Ascending aorta (tissue), 2 donors: ENCODE measurements around the gene FILIP1L. TPM values are rescaled to one million over a fixed set of nuclear protein-coding genes. Genes with fewer than 3 reads are reported as not detected.
A peak's percentile ranks its signal among the peaks of the same experiment; 100 is the strongest.

ENCODE experiments used
- DNase-seq, 2 donors: peaks; one replicate each; pipeline ENCODE4 v3.0.0-alpha.2; 2019; ENCODE audit warnings: low spot score in 2 of 2
- H3K27ac ChIP-seq, 2 donors: fragments of 200-600 bp; sonication (generic); one replicate each; pipeline ENCODE4 v1.5.1; 2016 to 2017; ENCODE audit warnings: mild to moderate bottlenecking in 1 of 2
- H3K27me3 ChIP-seq: fragments of 200-600 bp; sonication (generic); one replicate; pipeline ENCODE4 v1.5.1; 2017
- H3K36me3 ChIP-seq, 2 donors: fragments of 200-600 bp; sonication (generic); one replicate each; pipeline ENCODE4 v1.5.1; 2016
- H3K4me1 ChIP-seq, 2 donors: fragments of 200-600 bp; sonication (generic); one replicate each; pipeline ENCODE4 v1.5.1; 2016 to 2017; ENCODE audit warnings: mild to moderate bottlenecking in 1 of 2
- H3K4me3 ChIP-seq, 2 donors: fragments of 200-600 bp; sonication (generic); one replicate each; pipeline ENCODE4 v1.5.1; 2016 to 2017; ENCODE audit warnings: mild to moderate bottlenecking in 1 of 2
- H3K9me3 ChIP-seq, 2 donors: fragments of 200-600 bp; sonication (generic); one replicate each; pipeline ENCODE4 v1.5.1; 2016
- intact Hi-C: fragments of 100-400 bp; cut with DNase I; formaldehyde crosslinking; loops from one replicate; pipeline ENCODE4 v1.15.1; 2023
- total RNA-seq: library from RNA; depleted of rRNA; stranded (reverse); fragments of >200 nt; gene quantifications from one replicate; pipeline ENCODE4 v1.1.0, GENCODE V29; 2016
- TF ChIP-seq, protein P1 (sequence below), 3 experiments: fragments of 200-600 bp in 2 of 3; fragments of 450-650 bp in 1 of 3; sonication (generic) in 2 of 3; IDR thresholded peaks; one replicate each; pipeline ENCODE4 v1.5.1; 2016 to 2019; ENCODE audit warnings: antibody characterized with exemption in 3 of 3, mild to moderate bottlenecking in 1 of 3, moderate library complexity in 1 of 3

The FILIP1L gene
- total RNA-seq, 1 donor from 2014 or later, result 106 TPM

DNA sequence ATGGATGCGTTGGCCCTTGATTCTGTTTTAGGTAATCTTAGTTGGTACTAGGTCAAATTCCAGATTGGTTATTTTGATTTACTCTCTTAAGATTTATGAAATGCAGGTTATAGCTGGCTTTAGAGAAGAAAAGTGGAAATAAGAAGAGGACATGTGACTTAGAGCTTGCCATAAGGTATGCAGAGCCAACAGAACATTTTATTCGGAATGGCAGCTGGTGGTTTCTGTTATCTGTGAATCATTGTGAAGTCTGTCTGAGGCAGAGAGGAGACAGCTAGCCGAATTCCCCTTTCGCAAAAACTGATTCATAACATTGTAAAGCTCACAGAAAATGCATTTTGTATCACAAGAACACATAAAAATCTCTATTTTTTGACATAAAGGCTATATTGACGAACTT, 82.1 kb downstream of the FILIP1L start:
- intact Hi-C loops, result no loop called here
- DNase-seq, result no peak
- Histone ChIP-seq H3K27me3 (no peaks in the 10 kb centered on the region), H3K36me3 (no peaks in the 10 kb centered on the region), H3K27ac (no peak overlapping the region), H3K9me3 (no peaks in the 10 kb centered on the region), H3K4me1 (peaks cover 4 to 13% of the 10 kb centered on the region in 2 donors), H3K4me3 (no peak overlapping the region)
- TF ChIP-seq, protein P1, sequence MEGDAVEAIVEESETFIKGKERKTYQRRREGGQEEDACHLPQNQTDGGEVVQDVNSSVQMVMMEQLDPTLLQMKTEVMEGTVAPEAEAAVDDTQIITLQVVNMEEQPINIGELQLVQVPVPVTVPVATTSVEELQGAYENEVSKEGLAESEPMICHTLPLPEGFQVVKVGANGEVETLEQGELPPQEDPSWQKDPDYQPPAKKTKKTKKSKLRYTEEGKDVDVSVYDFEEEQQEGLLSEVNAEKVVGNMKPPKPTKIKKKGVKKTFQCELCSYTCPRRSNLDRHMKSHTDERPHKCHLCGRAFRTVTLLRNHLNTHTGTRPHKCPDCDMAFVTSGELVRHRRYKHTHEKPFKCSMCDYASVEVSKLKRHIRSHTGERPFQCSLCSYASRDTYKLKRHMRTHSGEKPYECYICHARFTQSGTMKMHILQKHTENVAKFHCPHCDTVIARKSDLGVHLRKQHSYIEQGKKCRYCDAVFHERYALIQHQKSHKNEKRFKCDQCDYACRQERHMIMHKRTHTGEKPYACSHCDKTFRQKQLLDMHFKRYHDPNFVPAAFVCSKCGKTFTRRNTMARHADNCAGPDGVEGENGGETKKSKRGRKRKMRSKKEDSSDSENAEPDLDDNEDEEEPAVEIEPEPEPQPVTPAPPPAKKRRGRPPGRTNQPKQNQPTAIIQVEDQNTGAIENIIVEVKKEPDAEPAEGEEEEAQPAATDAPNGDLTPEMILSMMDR (IDR thresholded peaks at IDR 0.05), result no peak

DNA sequence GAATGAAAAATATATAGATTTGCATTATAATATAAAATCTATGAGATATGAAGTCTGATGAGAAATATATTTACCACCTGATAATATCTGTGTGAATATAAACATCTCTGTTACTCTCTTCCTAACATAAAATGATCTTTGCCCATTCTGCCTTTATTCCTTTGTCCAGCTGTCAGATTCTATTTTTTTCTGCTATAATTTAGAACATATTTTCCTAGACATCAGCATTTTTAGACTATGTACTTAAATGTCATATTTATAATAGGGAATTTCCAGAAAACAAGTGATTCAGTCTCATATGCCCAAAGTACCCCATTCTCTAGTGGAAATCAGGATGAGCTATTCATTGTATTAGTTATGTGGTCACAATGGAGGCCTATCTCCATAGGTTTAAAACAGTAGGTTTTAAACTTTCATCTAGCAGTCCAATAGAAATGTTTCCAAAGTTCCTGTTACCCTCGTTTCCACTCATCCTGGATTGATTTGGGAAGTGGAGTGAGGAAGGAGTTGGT, 83.3 kb downstream of the FILIP1L start:
- H3K9me3 ChIP-seq, result no peaks in the 10 kb centered on the region
- H3K27ac ChIP-seq, result no peak overlapping the region
- no peak for DNase-seq
- no peak overlapping the region for H3K4me3 ChIP-seq
- H3K4me1 ChIP-seq, result peaks cover 4 to 17% of the 10 kb centered on the region in 2 donors
- H3K36me3 ChIP-seq, result no peaks in the 10 kb centered on the region
- TF ChIP-seq, protein P1 (IDR thresholded peaks at IDR 0.05), result no peak
- H3K27me3 ChIP-seq, result no peaks in the 10 kb centered on the region
- intact Hi-C loops, result no loop called here

DNA sequence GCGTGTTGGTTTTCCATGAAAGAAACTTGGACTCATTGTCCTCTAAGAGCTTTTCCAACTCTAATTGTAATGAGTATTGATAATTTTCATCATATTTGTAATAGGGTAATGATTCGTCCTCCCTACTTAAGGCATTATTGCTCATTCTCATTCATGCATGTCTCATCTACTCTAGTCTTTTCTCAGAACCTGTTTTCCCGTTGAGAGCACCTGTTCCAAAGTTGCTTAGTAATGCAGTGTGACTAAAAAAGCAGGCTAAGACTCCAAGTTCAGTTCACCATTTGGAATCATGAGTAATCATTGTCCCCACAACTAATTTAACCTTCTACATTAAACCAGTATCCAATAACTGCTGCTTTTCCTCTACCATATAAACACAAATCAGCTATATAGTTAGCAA, 84.0 kb downstream of the FILIP1L start:
- Histone ChIP-seq H3K4me3 (no peak overlapping the region), H3K27me3 (no peaks in the 10 kb centered on the region), H3K27ac (peak overlapping the region in 1 of 2 donors; percentile 45), H3K36me3 (no peaks in the 10 kb centered on the region), H3K4me1 (peaks cover 4 to 23% of the 10 kb centered on the region in 2 donors), H3K9me3 (no peaks in the 10 kb centered on the region)
- intact Hi-C loops, result no loop called here
- DNase-seq, result no peak
- TF ChIP-seq, protein P1 (IDR thresholded peaks at IDR 0.05), result no peak

DNA sequence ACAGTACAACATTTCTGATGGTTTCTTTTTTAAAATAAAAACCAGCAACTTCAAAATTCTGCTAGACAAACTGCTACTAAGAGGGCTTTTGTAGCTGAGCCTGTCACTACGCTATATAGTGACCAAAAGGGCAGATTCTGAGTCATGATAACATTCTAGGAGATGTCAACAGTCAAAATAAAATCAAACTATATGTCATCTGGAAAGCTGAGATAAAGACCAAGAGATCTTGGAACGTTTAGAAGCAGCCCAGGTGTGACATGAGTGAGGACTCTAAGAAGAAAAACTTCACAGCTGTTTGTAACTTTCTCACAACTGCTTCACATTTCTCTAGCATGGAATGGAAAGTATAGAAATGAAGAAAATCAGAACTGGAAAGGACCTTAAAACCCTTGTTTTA, 84.6 kb downstream of the FILIP1L start:
- Histone ChIP-seq H3K4me3 (no peak overlapping the region), H3K27ac (peak overlapping the region in 1 of 2 donors; percentile 45), H3K4me1 (peaks cover 7 to 28% of the 10 kb centered on the region in 2 donors), H3K27me3 (no peaks in the 10 kb centered on the region), H3K36me3 (no peaks in the 10 kb centered on the region), H3K9me3 (no peaks in the 10 kb centered on the region)
- intact Hi-C loops, result loop anchor here (5.0 kb wide), 1 partner anchor 67 kb away; no protein-coding TSS in a partner anchor
- TF ChIP-seq, protein P1 (IDR thresholded peaks at IDR 0.05), result no peak
- no peak for DNase-seq

DNA sequence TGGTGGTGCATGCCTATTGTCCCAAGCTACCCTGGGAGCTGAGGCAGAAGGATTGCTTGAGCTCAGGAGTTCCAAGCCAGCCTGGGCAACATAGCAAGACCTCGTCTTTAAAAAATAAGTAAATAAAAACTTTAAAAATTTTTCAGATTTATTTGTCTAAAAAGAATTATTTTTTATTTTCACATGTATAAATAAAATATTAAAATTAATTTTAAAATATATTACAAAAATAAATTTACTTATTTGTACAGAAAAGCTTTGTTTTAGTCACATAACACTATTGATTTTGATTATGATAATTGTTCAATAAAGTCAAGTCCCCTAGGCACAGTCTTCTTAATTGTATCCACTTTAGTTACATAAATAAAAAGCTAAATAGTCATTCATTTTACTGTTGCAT, 85.2 kb downstream of the FILIP1L start:
- Histone ChIP-seq H3K4me1 (peaks cover 9 to 29% of the 10 kb centered on the region in 2 donors), H3K36me3 (no peaks in the 10 kb centered on the region), H3K9me3 (no peaks in the 10 kb centered on the region), H3K4me3 (no peak overlapping the region), H3K27me3 (no peaks in the 10 kb centered on the region), H3K27ac (no peak overlapping the region)
- intact Hi-C loops, result loop anchor here (5.0 kb wide), 1 partner anchor 67 kb away; no protein-coding TSS in a partner anchor
- DNase-seq, result no peak
- TF ChIP-seq, protein P1 (IDR thresholded peaks at IDR 0.05), result no peak

DNA sequence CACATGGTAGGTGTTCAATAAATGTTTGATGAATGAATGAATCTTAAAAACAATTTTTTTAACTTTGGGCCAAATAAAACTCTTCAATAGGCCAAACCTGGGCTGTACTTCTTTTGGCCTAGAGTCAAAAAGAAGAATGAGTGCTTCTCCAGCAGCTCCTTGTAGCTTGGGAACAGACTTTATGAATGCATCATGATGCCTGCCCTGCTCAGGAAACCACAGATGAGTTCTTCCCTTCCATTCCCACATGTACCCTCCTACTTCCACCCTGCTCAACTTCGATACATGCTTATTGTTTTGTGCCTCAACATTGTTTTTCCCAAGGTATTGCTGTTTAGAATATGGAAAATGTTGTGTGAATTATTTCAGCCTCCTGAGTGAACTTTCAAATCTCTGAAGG, 87.0 kb downstream of the FILIP1L start:
- no peak overlapping the region for H3K27ac ChIP-seq
- intact Hi-C loops, result loop anchor here (5.0 kb wide), 1 partner anchor 65 kb away; no protein-coding TSS in a partner anchor

More for the DNA sequence above, 87.0 kb downstream of the FILIP1L start:
- no peak for DNase-seq
- peaks cover 9 to 36% of the 10 kb centered on the region in 2 donors for H3K4me1 ChIP-seq
- no peaks in the 10 kb centered on the region for H3K9me3 ChIP-seq
- TF ChIP-seq, protein P1 (IDR thresholded peaks at IDR 0.05), result no peak
- no peaks in the 10 kb centered on the region for H3K27me3 ChIP-seq
- no peak overlapping the region for H3K4me3 ChIP-seq
- H3K36me3 ChIP-seq, result no peaks in the 10 kb centered on the region
